ENCODE results near the gene MMP25. TPM values are rescaled to one million over a fixed set of nuclear protein-coding genes. Genes with fewer than 3 reads are reported as not detected.
"Not testable (repeated sequence)": the region's sequence is repeated elsewhere in the genome, so short reads cannot be mapped to it uniquely, and the experiment has no call there.

Gene MMP25
- total RNA-seq, 1 donor from 2014 or later = 12.8 TPM

DNA sequence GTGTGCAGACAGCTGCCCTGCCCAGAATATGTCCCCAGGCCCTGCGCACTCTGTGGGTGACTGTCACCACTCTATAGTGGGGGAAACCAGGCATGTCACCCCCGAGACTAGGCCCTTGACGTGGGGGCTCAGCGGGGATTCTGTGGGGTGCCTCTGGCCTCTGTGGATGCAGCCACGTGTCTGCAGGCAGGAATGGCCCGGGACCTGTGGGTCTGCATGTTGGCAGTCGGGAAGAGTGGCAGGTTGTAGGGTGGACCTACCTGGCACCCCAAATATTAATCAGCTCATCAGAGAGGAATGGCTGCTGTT, 20.0 kb downstream of the MMP25 start:
- intact Hi-C loops (cut with DNase I) = no loop called here
- H3K27ac ChIP-seq = peak overlapping the region; percentile 76

GRCh38 chr16:3068487-3068886, 22.1 kb downstream of the MMP25 start:
- Histone ChIP-seq H3K4me3 (peak overlapping the region; percentile 35), H3K4me1 (peaks cover 7% of the 10 kb centered on the region), H3K36me3 (no peaks in the 10 kb centered on the region), H3K27me3 (no peaks in the 10 kb centered on the region), H3K9me3 (no peaks in the 10 kb centered on the region), H3K27ac (no peak overlapping the region)
- no peak for DNase-seq
- ATAC-seq = no peak
- no peak for TF ChIP-seq CTCF (IDR thresholded peaks at IDR 0.05)
- intact Hi-C loops (cut with DNase I) = no loop called here

More for the DNA sequence above, 20.0 kb downstream of the MMP25 start:
- peaks cover 7% of the 10 kb centered on the region for H3K4me1 ChIP-seq
- H3K4me3 ChIP-seq = peak overlapping the region; percentile 52
- no peaks in the 10 kb centered on the region for H3K27me3 ChIP-seq
- no peak for DNase-seq
- no peak for TF ChIP-seq CTCF (IDR thresholded peaks at IDR 0.05)
- no peak for ATAC-seq
- H3K9me3 ChIP-seq = no peaks in the 10 kb centered on the region
- H3K36me3 ChIP-seq = no peaks in the 10 kb centered on the region

DNA sequence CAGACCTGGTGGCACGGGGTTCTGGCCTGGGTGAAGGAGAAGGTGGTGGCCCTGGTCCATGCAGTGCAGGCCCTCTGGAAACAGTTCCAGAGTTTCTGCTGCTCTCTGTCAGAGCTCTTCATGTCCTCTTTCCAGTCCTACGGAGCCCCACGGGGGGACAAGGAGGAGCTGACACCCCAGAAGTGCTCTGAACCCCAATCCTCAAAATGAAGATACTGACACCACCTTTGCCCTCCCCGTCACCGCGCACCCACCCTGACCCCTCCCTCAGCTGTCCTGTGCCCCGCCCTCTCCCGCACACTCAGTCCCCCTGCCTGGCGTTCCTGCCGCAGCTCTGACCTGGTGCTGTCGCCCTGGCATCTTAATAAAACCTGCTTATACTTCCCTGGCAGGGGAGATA, 22.8 kb downstream of the MMP25 start:
- H3K27me3 ChIP-seq; ATAC-seq; H3K4me3 ChIP-seq; intact Hi-C loops (cut with DNase I); H3K4me1 ChIP-seq; H3K27ac ChIP-seq; DNase-seq; H3K9me3 ChIP-seq; H3K36me3 ChIP-seq: not testable (repeated sequence)

GRCh38 chr16:3070608-3071111, 24.3 kb downstream of the MMP25 start:
- Histone ChIP-seq H3K4me3 (no peak overlapping the region), H3K4me1 (peaks cover 7% of the 10 kb centered on the region), H3K9me3 (no peaks in the 10 kb centered on the region), H3K27me3 (no peaks in the 10 kb centered on the region), H3K27ac (no peak overlapping the region), H3K36me3 (no peaks in the 10 kb centered on the region)
- intact Hi-C loops (cut with DNase I) = no loop called here
- no peak for TF ChIP-seq CTCF (IDR thresholded peaks at IDR 0.05)
- DNase-seq (no peak), ATAC-seq (no peak)

- intact Hi-C loops (cut with DNase I) = no loop called here
- no peak for TF ChIP-seq CTCF (IDR thresholded peaks at IDR 0.05)
- H3K4me3 ChIP-seq = no peak overlapping the region
- ATAC-seq (no peak), DNase-seq (no peak)
- H3K4me1 ChIP-seq = no peaks in the 10 kb centered on the region
- no peaks in the 10 kb centered on the region for H3K36me3 ChIP-seq
- H3K9me3 ChIP-seq = no peaks in the 10 kb centered on the region
- H3K27ac ChIP-seq = no peak overlapping the region
- H3K27me3 ChIP-seq = no peaks in the 10 kb centered on the region
Measured at GRCh38 chr16:3071655-3072054, 25.3 kb downstream of the MMP25 start.

- DNase-seq; H3K4me3 ChIP-seq; intact Hi-C loops (cut with DNase I); H3K36me3 ChIP-seq; H3K27me3 ChIP-seq; H3K4me1 ChIP-seq; H3K27ac ChIP-seq; H3K9me3 ChIP-seq: not testable (repeated sequence)
- peak; percentile 3 for ATAC-seq
Measured at GRCh38 chr16:3072148-3072547, 25.8 kb downstream of the MMP25 start.

DNA sequence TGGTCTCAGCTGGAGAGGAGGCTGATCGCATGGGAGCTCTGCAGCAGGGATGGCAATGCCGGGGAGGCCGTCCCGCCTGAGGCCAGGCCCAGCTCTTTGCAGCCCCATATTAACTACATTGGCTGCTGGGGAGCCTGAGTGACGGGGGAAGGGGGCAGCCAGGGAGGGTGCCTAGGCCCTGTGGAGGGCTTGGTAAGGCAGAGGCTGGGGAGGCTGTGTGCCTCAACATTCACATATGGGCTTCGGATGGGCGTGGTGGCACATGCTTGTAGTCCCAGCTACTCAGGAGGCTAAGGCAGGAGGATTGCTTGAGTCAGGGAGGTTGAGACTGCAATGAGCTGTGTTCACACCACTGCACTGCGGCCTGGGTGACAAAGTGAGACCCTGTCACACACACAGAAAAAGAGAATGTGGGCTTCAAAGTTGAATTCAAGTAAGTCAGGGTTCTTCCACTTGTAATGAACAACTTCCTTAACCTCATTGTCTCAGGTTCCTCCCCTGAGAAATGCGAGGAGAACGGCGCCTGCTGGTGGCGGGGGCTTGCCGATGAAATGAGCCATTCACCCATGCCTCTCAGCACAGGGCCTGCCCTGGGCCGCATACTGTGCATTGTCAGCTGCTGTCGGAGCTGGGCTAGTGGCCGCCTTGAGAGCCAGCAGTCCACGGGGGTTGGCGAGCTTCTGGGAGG, 26.4 kb downstream of the MMP25 start:
- H3K27ac ChIP-seq; DNase-seq; H3K4me1 ChIP-seq; H3K27me3 ChIP-seq; H3K4me3 ChIP-seq; intact Hi-C loops (cut with DNase I); H3K36me3 ChIP-seq; H3K9me3 ChIP-seq: not testable (repeated sequence)
- peak; percentile 8 for ATAC-seq
